ENCODE data around the gene GRIFIN.

GRCh38 chr7:2511769-2512168 lies 35.6 kb upstream of the GRIFIN start:
- TF ChIP-seq CTCF (conservative IDR thresholded peaks at IDR 0.05; ENCODE audit: low read length) (no peak), EZH2phosphoT487 (IDR thresholded peaks at IDR 0.05; ENCODE audit: borderline replicate concordance) (no peak)
